ENCODE data around the gene IGFALS. TPM values are rescaled to one million over a fixed set of nuclear protein-coding genes. Genes with fewer than 3 reads are reported as not detected.

Gene IGFALS
- total RNA-seq, result not detected

- Mint-ChIP-seq H3K36me3 (peaks cover 5% of the 10 kb centered on the region), H3K4me1 (no peaks in the 10 kb centered on the region), H3K27ac (no peak within 1 kb of the TSS), H3K27me3 (no peaks in the 10 kb centered on the region), H3K9me3 (peaks cover 5% of the 10 kb centered on the region), H3K4me3 (no peak within 1 kb of the TSS)
- DNase-seq, result no peak
These were observed at the start of gene IGFALS for GRCh38 chr16:1793578-1794220. Gene IGFALS, minus strand, starts transcription at chr16:1793705. Its CDS starts 53 bp downstream, at chr16:1793652.

GRCh38 chr16:1839554-1839953 lies 46.0 kb upstream of the IGFALS start:
- H3K27ac Mint-ChIP-seq, result no peak overlapping the region
- no peaks in the 10 kb centered on the region for H3K4me1 Mint-ChIP-seq
- DNase-seq, result no peak
- H3K36me3 Mint-ChIP-seq, result no peaks in the 10 kb centered on the region
- H3K27me3 Mint-ChIP-seq, result no peaks in the 10 kb centered on the region
- no peak overlapping the region for H3K4me3 Mint-ChIP-seq
- no peaks in the 10 kb centered on the region for H3K9me3 Mint-ChIP-seq

- H3K36me3 Mint-ChIP-seq, result peaks cover 2% of the 10 kb centered on the region
These were observed 40.6 kb upstream of the IGFALS start for GRCh38 chr16:1834096-1834495.

GRCh38 chr16:1832838-1833454 lies 39.4 kb upstream of the IGFALS start:
- Mint-ChIP-seq H3K27ac (no peak overlapping the region), H3K9me3 (no peaks in the 10 kb centered on the region), H3K36me3 (peaks cover 2% of the 10 kb centered on the region), H3K27me3 (no peaks in the 10 kb centered on the region), H3K4me3 (no peak overlapping the region), H3K4me1 (peaks cover 22% of the 10 kb centered on the region)
- no peak for DNase-seq

More at GRCh38 chr16:1834096-1834495, 40.6 kb upstream of the IGFALS start:
- Mint-ChIP-seq H3K9me3 (no peaks in the 10 kb centered on the region), H3K4me1 (peaks cover 13% of the 10 kb centered on the region), H3K27ac (no peak overlapping the region), H3K4me3 (no peak overlapping the region), H3K27me3 (no peaks in the 10 kb centered on the region)
- DNase-seq, result no peak

DNA sequence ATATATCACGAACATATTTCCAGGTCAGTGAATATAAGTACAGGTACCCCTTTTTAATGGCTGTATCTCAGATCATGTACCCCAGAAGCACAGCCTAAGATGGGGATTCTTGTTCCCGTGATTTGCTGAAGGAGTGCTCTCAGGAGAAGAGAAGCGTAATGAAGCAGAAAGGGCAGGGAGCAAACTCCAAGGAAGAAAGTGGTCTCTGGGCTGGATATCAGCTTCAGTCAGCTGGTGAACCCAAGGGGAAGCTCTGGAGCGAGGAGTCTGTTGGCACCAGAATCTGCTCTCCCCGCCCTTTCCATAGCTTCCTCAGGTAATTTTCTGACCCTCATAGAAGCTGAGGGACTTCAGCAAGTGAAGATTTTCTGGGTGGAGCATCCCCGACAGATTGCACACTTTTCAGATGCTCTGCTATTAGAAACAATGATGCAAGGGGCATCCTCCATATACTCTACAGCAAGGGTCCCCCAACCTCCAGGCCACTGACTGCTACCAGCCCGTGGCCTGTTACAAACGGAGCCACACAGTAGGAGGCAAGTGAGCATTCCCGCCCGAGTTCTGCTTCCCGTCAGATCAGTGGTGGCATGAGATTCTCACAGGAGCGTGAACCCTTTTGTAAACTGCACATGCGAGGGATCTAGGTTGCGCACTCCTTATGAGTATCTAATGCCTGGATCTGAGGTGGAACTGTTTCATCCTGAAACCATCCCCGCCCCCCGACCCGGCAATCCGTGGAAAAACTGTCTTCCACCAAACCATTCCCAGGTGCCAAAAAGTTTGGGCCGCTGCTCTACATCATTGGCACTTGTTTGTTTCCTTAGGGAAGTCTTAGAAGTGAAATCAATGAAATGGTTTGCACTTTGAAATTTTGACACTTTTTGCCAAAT lies 37.9 kb upstream of the IGFALS start:
- no peaks in the 10 kb centered on the region for H3K9me3 Mint-ChIP-seq
- H3K27me3 Mint-ChIP-seq, result no peaks in the 10 kb centered on the region
- no peak for DNase-seq
- peaks cover 26% of the 10 kb centered on the region for H3K4me1 Mint-ChIP-seq
- peaks cover 3% of the 10 kb centered on the region for H3K36me3 Mint-ChIP-seq
- H3K4me3 Mint-ChIP-seq, result no peak overlapping the region
- no peak overlapping the region for H3K27ac Mint-ChIP-seq

- no peak for DNase-seq
- H3K4me1 Mint-ChIP-seq, result peaks cover 30% of the 10 kb centered on the region
- H3K27me3 Mint-ChIP-seq, result no peaks in the 10 kb centered on the region
- H3K27ac Mint-ChIP-seq, result no peak overlapping the region
- H3K4me3 Mint-ChIP-seq, result no peak overlapping the region
- peaks cover 3% of the 10 kb centered on the region for H3K36me3 Mint-ChIP-seq
- no peaks in the 10 kb centered on the region for H3K9me3 Mint-ChIP-seq
These were observed 36.7 kb upstream of the IGFALS start for GRCh38 chr16:1830213-1830612.

GRCh38 chr16:1828645-1829410 lies 35.3 kb upstream of the IGFALS start:
- DNase-seq, result no peak
- Mint-ChIP-seq H3K27ac (no peak overlapping the region), H3K27me3 (no peaks in the 10 kb centered on the region), H3K9me3 (no peaks in the 10 kb centered on the region), H3K4me3 (peak overlapping the region; percentile 93), H3K4me1 (peaks cover 35% of the 10 kb centered on the region), H3K36me3 (peaks cover 3% of the 10 kb centered on the region)

DNA sequence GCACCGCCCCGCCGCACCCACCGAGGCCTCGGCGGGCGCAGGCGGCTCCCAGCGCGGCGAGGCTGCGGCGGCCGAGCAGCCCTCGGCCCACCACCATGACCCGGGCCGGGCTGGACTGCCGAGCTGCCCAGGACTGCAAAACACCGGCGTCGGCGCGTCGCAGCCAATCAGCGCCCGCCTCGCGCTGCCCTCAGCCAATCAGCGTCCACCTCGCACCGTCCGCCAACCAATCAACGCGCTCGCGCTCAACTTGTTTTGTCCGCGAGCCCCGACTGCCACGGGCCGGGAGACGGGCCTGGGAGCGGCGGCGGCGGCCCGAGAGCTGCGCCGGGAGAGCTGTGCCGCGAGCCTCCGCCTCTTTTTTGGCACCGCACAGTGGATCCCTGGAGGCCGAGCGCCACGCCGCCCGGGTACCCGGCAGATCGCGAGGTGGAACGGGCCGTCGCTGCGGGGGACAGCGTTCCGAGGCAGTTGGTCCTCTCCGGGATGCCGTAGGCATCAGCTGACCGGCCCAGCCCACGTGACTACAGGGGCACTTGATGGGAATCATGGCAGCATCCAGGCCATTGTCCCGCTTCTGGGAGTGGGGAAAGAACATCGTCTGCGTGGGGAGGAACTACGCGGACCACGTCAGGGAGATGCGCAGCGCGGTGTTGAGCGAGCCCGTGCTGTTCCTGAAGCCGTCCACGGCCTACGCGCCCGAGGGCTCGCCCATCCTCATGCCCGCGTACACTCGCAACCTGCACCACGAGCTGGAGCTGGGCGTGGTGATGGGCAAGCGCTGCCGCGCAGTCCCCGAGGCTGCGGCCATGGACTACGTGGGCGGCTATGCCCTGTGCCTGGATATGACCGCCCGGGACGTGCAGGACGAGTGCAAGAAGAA lies 33.4 kb upstream of the IGFALS start, which contains the start of the genes FAHD1 and HAGH:
FAHD1 (plus strand) TSS at position 516 of the 883 bp plus-strand sequence; CDS start at position 549, 33 bp downstream.
HAGH (minus strand) TSS at position 135 of the 883 bp plus-strand sequence; CDS start at position 97, 38 bp downstream.
- Mint-ChIP-seq H3K27ac (peak within 1 kb of the TSS; percentile 87), H3K9me3 (no peaks in the 10 kb centered on the region), H3K4me1 (peaks cover 37% of the 10 kb centered on the region), H3K4me3 (peak within 1 kb of the TSS; percentile 93), H3K36me3 (peaks cover 1% of the 10 kb centered on the region), H3K27me3 (no peaks in the 10 kb centered on the region)
- DNase-seq, result peak; percentile 91

- Mint-ChIP-seq H3K36me3 (peaks cover 1% of the 10 kb centered on the region), H3K9me3 (no peaks in the 10 kb centered on the region), H3K4me3 (peak overlapping the region; percentile 80), H3K27me3 (no peaks in the 10 kb centered on the region), H3K27ac (peak overlapping the region; percentile 67), H3K4me1 (peaks cover 37% of the 10 kb centered on the region)
- DNase-seq, result peak; percentile 83
These were observed 32.6 kb upstream of the IGFALS start for GRCh38 chr16:1825864-1826690.

DNA sequence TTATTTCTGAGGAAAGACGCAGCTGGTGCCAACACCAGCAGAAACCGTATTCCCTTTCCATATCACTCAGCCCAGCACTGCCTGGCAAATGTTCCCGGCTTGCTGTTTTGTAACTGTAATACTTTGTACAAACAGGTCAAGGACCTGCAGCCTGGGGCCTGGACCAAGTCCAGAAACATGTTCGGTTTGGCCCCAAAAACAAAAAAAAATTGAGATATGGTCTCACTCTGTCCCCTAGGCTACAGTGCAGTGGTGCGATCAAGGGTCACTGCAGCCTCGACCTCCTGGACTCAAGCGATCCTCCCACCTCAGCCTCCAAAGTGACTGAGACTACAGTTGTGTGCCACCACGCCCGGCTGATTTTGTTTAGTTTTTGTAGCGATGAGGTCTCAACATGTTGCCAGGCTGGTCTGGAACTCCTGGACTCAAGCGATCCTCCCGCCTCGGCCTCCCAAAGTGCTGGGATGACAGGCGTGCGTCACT lies 31.9 kb upstream of the IGFALS start:
- H3K4me3 Mint-ChIP-seq, result peak overlapping the region; percentile 80
- no peaks in the 10 kb centered on the region for H3K9me3 Mint-ChIP-seq
- H3K27ac Mint-ChIP-seq, result peak overlapping the region; percentile 67
- H3K27me3 Mint-ChIP-seq, result no peaks in the 10 kb centered on the region
- no peak for DNase-seq
- peaks cover 35% of the 10 kb centered on the region for H3K4me1 Mint-ChIP-seq
- H3K36me3 Mint-ChIP-seq, result peaks cover 3% of the 10 kb centered on the region

- Mint-ChIP-seq H3K27me3 (no peaks in the 10 kb centered on the region), H3K4me3 (no peak overlapping the region), H3K27ac (no peak overlapping the region), H3K4me1 (peaks cover 21% of the 10 kb centered on the region), H3K36me3 (peaks cover 3% of the 10 kb centered on the region), H3K9me3 (no peaks in the 10 kb centered on the region)
- no peak for DNase-seq
These were observed 30.3 kb upstream of the IGFALS start for GRCh38 chr16:1823821-1824220.

GRCh38 chr16:1822801-1823200 lies 29.3 kb upstream of the IGFALS start:
- Mint-ChIP-seq H3K27ac (no peak overlapping the region), H3K27me3 (no peaks in the 10 kb centered on the region), H3K4me3 (no peak overlapping the region)

More at GRCh38 chr16:1822801-1823200, 29.3 kb upstream of the IGFALS start:
- peaks cover 3% of the 10 kb centered on the region for H3K36me3 Mint-ChIP-seq
- DNase-seq, result no peak
- H3K9me3 Mint-ChIP-seq, result no peaks in the 10 kb centered on the region
- peaks cover 15% of the 10 kb centered on the region for H3K4me1 Mint-ChIP-seq
